H9 (cell line): ENCODE data around the gene RBMS3. TPM values are rescaled to one million over a fixed set of nuclear protein-coding genes. Genes with fewer than 3 reads are reported as not detected.

ENCODE experiments used
- DNase-seq: peaks from one replicate; pipeline ENCODE4 v3.0.0-alpha.2; 2017
- H2AFZ ChIP-seq: one replicate; pipeline ENCODE4 v1.6.1; 2013; ENCODE audit warnings: mild to moderate bottlenecking, low read length, control low read depth, moderate library complexity
- H2AK5ac ChIP-seq: 2 replicates; pipeline ENCODE4 v1.6.1; 2013; ENCODE audit warnings: low read length, control low read depth, mixed read lengths; ENCODE audit not compliant: insufficient read length
- H2BK120ac ChIP-seq: one replicate; pipeline ENCODE4 v1.6.1; 2013; ENCODE audit warnings: low read depth, mild to moderate bottlenecking, low read length, control low read depth, inconsistent platforms; ENCODE audit not compliant: poor library complexity, severe bottlenecking
- H2BK12ac ChIP-seq: 2 replicates; pipeline ENCODE4 v1.6.1; 2013; ENCODE audit warnings: low read length, control low read depth, mixed read lengths, low read depth; ENCODE audit not compliant: insufficient read length
- H2BK15ac ChIP-seq: 2 replicates; pipeline ENCODE4 v1.6.1; 2013; ENCODE audit warnings: low read depth, low read length, control low read depth
- H2BK20ac ChIP-seq: one replicate; pipeline ENCODE4 v1.6.1; 2013; ENCODE audit warnings: low read depth, mild to moderate bottlenecking, low read length, control low read depth, inconsistent platforms; ENCODE audit not compliant: poor library complexity, severe bottlenecking
- H2BK5ac ChIP-seq: 2 replicates; pipeline ENCODE4 v1.6.1; 2013; ENCODE audit warnings: low read length, control low read depth, mixed read lengths; ENCODE audit not compliant: insufficient read length
- H3K14ac ChIP-seq: 2 replicates; pipeline ENCODE4 v1.6.1; 2013; ENCODE audit warnings: low read length, control low read depth; ENCODE audit not compliant: insufficient read depth
- H3K18ac ChIP-seq: 2 replicates; pipeline ENCODE4 v1.6.1; 2013; ENCODE audit warnings: low read depth, mild to moderate bottlenecking, mixed read lengths, low read length, control low read depth; ENCODE audit not compliant: insufficient read length
- H3K23ac ChIP-seq: 2 replicates; pipeline ENCODE4 v1.6.1; 2013; ENCODE audit warnings: low read length, control low read depth, mixed read lengths, low read depth; ENCODE audit not compliant: insufficient read length
- H3K23me2 ChIP-seq: 2 replicates; pipeline ENCODE4 v1.6.1; 2013; ENCODE audit warnings: low read depth, mild to moderate bottlenecking, mixed read lengths, low read length, control low read depth; ENCODE audit not compliant: insufficient read length, poor library complexity, severe bottlenecking
- H3K27ac ChIP-seq: 2 replicates; pipeline ENCODE4 v1.5.1; 2013; ENCODE audit warnings: low read length, control low read depth, mixed read lengths, low read depth; ENCODE audit not compliant: insufficient read length
- H3K27me3 ChIP-seq: 2 replicates; pipeline ENCODE4 v1.6.1; 2013; ENCODE audit warnings: low read length, control low read depth, inconsistent platforms; ENCODE audit not compliant: insufficient read depth
- H3K4ac ChIP-seq: 2 replicates; pipeline ENCODE4 v1.6.1; 2013; ENCODE audit warnings: low read depth, mild to moderate bottlenecking, control low read depth, inconsistent platforms, low read length, moderate library complexity
- H3K4me1 ChIP-seq: 2 replicates; pipeline ENCODE4 v1.6.1; 2013; ENCODE audit warnings: low read length, control low read depth, inconsistent platforms; ENCODE audit not compliant: insufficient read depth
- H3K4me2 ChIP-seq: 2 replicates; pipeline ENCODE4 v1.6.1; 2013; ENCODE audit warnings: low read length, control low read depth, mixed read lengths; ENCODE audit not compliant: insufficient read length, insufficient read depth
- H3K56ac ChIP-seq: 2 replicates; pipeline ENCODE4 v1.6.1; 2013; ENCODE audit warnings: low read depth, mild to moderate bottlenecking, mixed read lengths, low read length, control low read depth; ENCODE audit not compliant: insufficient read length
- H3K79me1 ChIP-seq: 2 replicates; pipeline ENCODE4 v1.6.1; 2013; ENCODE audit warnings: low read depth, mild to moderate bottlenecking, moderate library complexity, low read length, control low read depth, inconsistent platforms; ENCODE audit not compliant: insufficient read depth, poor library complexity, severe bottlenecking
- H3K79me2 ChIP-seq: 2 replicates; pipeline ENCODE4 v1.6.1; 2013; ENCODE audit warnings: low read length, control low read depth, inconsistent platforms; ENCODE audit not compliant: insufficient read depth
- H3K9ac ChIP-seq: 2 replicates; pipeline ENCODE4 v1.6.1; 2013; ENCODE audit warnings: low read length, control low read depth, mixed read lengths; ENCODE audit not compliant: insufficient read length; ENCODE audit errors: extremely low read depth
- H3K9me3 ChIP-seq: one replicate; pipeline ENCODE4 v1.6.1; 2013; ENCODE audit warnings: low read depth, low read length, inconsistent platforms; ENCODE audit not compliant: control insufficient read depth
- H3T11ph ChIP-seq: one replicate; pipeline ENCODE4 v1.6.1; 2013; ENCODE audit warnings: mild to moderate bottlenecking, low read length, control low read depth, inconsistent platforms
- H4K20me1 ChIP-seq: one replicate; pipeline ENCODE4 v1.6.1; 2013; ENCODE audit not compliant: control insufficient read depth, insufficient read length, insufficient read depth
- H4K5ac ChIP-seq: 2 replicates; pipeline ENCODE4 v1.6.1; 2013; ENCODE audit warnings: low read depth, mild to moderate bottlenecking, mixed read lengths, low read length, control low read depth; ENCODE audit not compliant: insufficient read length
- H4K8ac ChIP-seq: replicated peaks from 2 replicates; pipeline ENCODE4 v1.6.1; 2013; ENCODE audit warnings: low read length, control low read depth, mixed read lengths, low read depth; ENCODE audit not compliant: insufficient read length
- H4K91ac ChIP-seq: 2 replicates; pipeline ENCODE4 v1.6.1; 2013; ENCODE audit warnings: low read depth, mild to moderate bottlenecking, moderate library complexity, mixed read lengths, low read length, control low read depth; ENCODE audit not compliant: insufficient read length
- H3K27ac Mint-ChIP-seq, 3 experiments: 2 replicates in 2 of 3; 3 replicates in 1 of 3; pipeline ENCODE4 v1.8.0; 2020 to 2021; ENCODE audit warnings: mixed read lengths in 3 of 3, mild to moderate bottlenecking in 1 of 3, moderate library complexity in 1 of 3
- H3K27me3 Mint-ChIP-seq: 2 replicates; pipeline ENCODE4 v1.8.0; 2021; ENCODE audit warnings: low read depth, mild to moderate bottlenecking, moderate library complexity, mixed read lengths
- H3K36me3 Mint-ChIP-seq, 3 experiments: 2 replicates in 2 of 3; 3 replicates in 1 of 3; pipeline ENCODE4 v1.8.0; 2020 to 2021; ENCODE audit warnings: low read depth in 3 of 3, mixed read lengths in 3 of 3; ENCODE audit not compliant: insufficient read depth in 1 of 3
- H3K4me1 Mint-ChIP-seq, 2 experiments: 2 replicates each; pipeline ENCODE4 v1.8.0; 2020; ENCODE audit warnings: mixed read lengths in 2 of 2
- H3K4me3 Mint-ChIP-seq, 2 experiments: 2 replicates in 1 of 2; 3 replicates in 1 of 2; pipeline ENCODE4 v1.8.0; 2020 to 2021; ENCODE audit warnings: mild to moderate bottlenecking in 2 of 2, mixed read lengths in 2 of 2, moderate library complexity in 1 of 2
- H3K9me3 Mint-ChIP-seq, 2 experiments: 2 replicates in 1 of 2; 3 replicates in 1 of 2; pipeline ENCODE4 v1.8.0; 2020; ENCODE audit warnings: mild to moderate bottlenecking in 2 of 2, mixed read lengths in 2 of 2, moderate library complexity in 1 of 2
- CTCF ChIP-seq: fragments of 200-600 bp; sonication (generic); conservative IDR thresholded peaks from 3 replicates; pipeline ENCODE4 v1.8.0; 2021; ENCODE audit warnings: antibody characterized with exemption, mild to moderate bottlenecking
- WGBS: extraction: QIAGEN DNeasy Blood & Tissue Kit; methylation state at CpG from one replicate; pipeline ENCODE4 v1.1.7; 2013; ENCODE audit warnings: missing lambda C conversion rate, low lambda C conversion rate, mixed read lengths; ENCODE audit not compliant: insufficient read length; ENCODE audit errors: extremely low coverage; 5-methylcytosine and 5-hydroxymethylcytosine counted together
- total RNA-seq: library from RNA; stranded (reverse); gene quantifications from 2 replicates; pipeline ENCODE4 v1.2.1, GENCODE V29; 2021

The RBMS3 gene
- total RNA-seq, 1 experiment from 2014 or later, result 8.1 TPM

- no peaks in the 10 kb centered on the region for H3K9me3 Mint-ChIP-seq
- H3K23me2 ChIP-seq, result no peaks in the 10 kb centered on the region
- TF ChIP-seq CTCF, result no peak
- H4K20me1 ChIP-seq, result no peaks in the 10 kb centered on the region
- H3K4ac ChIP-seq, result no peak overlapping the region
- no peak overlapping the region for H2BK5ac ChIP-seq
- H3K14ac ChIP-seq, result no peak overlapping the region
- H2AFZ ChIP-seq, result no peak overlapping the region
- H2BK20ac ChIP-seq, result no peak overlapping the region
- no peak overlapping the region for H4K8ac ChIP-seq
- H3K27me3 ChIP-seq, result no peaks in the 10 kb centered on the region
- H3K4me1 Mint-ChIP-seq, result no peaks in the 10 kb centered on the region
- H3K79me2 ChIP-seq, result no peaks in the 10 kb centered on the region
- H3K23ac ChIP-seq, result no peak overlapping the region
- no peak overlapping the region for H2AK5ac ChIP-seq
- no peak for DNase-seq
- no peaks in the 10 kb centered on the region for H3K9me3 ChIP-seq
- no peaks in the 10 kb centered on the region for H3K27me3 Mint-ChIP-seq
- WGBS, result no CpG with 5 or more reads among the region's 1 CpG
- no peak overlapping the region for H3K27ac ChIP-seq
- no peak overlapping the region for H3K27ac Mint-ChIP-seq
- H2BK12ac ChIP-seq, result no peak overlapping the region
- H4K5ac ChIP-seq, result no peak overlapping the region
- no peaks in the 10 kb centered on the region for H3K4me1 ChIP-seq
- H3T11ph ChIP-seq, result no peak overlapping the region
- H3K36me3 Mint-ChIP-seq, result no peaks in the 10 kb centered on the region
- no peak overlapping the region for H3K4me2 ChIP-seq
- H3K18ac ChIP-seq, result no peak overlapping the region
- H3K4me3 Mint-ChIP-seq, result no peak overlapping the region
- H3K79me1 ChIP-seq, result no peaks in the 10 kb centered on the region
- no peak overlapping the region for H3K9ac ChIP-seq
- no peak overlapping the region for H3K56ac ChIP-seq
- H2BK120ac ChIP-seq, result no peak overlapping the region
- no peak overlapping the region for H2BK15ac ChIP-seq
- no peak overlapping the region for H4K91ac ChIP-seq
These were observed 264.0 kb downstream of the RBMS3 start for GRCh38 chr3:29544701-29545363.
